GM18909 (cell line): ENCODE data around the gene BCL10.
"Not testable (repeated sequence)": the region's sequence is repeated elsewhere in the genome, so short reads cannot be mapped to it uniquely, and the experiment has no call there.

ENCODE experiments used
- ATAC-seq: cut with Tn5 transposase; IDR thresholded peaks from one replicate; pipeline ENCODE4 v1.9.1; 2021; ENCODE audit warnings: mild to moderate bottlenecking; ENCODE audit not compliant: unreplicated experiment, poor library complexity

BCL10 gene

GRCh38 chr1:85268801-85269585 is 7.4 kb downstream of the BCL10 start:
- ATAC-seq: no peak

GRCh38 chr1:85267313-85267712 is 9.1 kb downstream of the BCL10 start:
- ATAC-seq: no peak

- ATAC-seq: no peak
Observed at GRCh38 chr1:85264150-85264549, 12.3 kb downstream of the BCL10 start.

- ATAC-seq: no peak
Observed at GRCh38 chr1:85262985-85263384, 13.4 kb downstream of the BCL10 start.

- no peak for ATAC-seq
Observed at GRCh38 chr1:85259912-85260274, 16.5 kb downstream of the BCL10 start.

- ATAC-seq: peak; percentile 98
Observed at GRCh38 chr1:85259118-85259911, 17.1 kb downstream of the BCL10 start, which contains the start of gene C1orf52. TSS of gene C1orf52 (minus strand) at chr1:85259662. CDS start at chr1:85259633, 29 bp downstream.

GRCh38 chr1:85258536-85259117 is 17.8 kb downstream of the BCL10 start:
- no peak for ATAC-seq

- ATAC-seq: not testable (repeated sequence)
Observed at GRCh38 chr1:85249042-85249441, 27.4 kb downstream of the BCL10 start.

- ATAC-seq: no peak
Observed at GRCh38 chr1:85245891-85246290, 30.5 kb downstream of the BCL10 start.

- ATAC-seq: no peak
Observed at GRCh38 chr1:85245456-85245855, 31.0 kb downstream of the BCL10 start.

GRCh38 chr1:85244271-85245061 is 32.0 kb downstream of the BCL10 start:
- ATAC-seq: no peak

- no peak for ATAC-seq
Observed at GRCh38 chr1:85243372-85243771, 33.1 kb downstream of the BCL10 start.

GRCh38 chr1:85240643-85241042 is 35.8 kb downstream of the BCL10 start:
- ATAC-seq: no peak

- ATAC-seq: peak; percentile 47
Observed at GRCh38 chr1:85240174-85240601, 36.2 kb downstream of the BCL10 start.

- ATAC-seq: no peak
Observed at GRCh38 chr1:85237613-85238012, 38.8 kb downstream of the BCL10 start.

- ATAC-seq: no peak
Observed at GRCh38 chr1:85230305-85230977, 46.0 kb downstream of the BCL10 start.

- ATAC-seq: no peak
Observed at GRCh38 chr1:85229574-85230097, 46.8 kb downstream of the BCL10 start.

- no peak for ATAC-seq
Observed at GRCh38 chr1:85228972-85229371, 47.5 kb downstream of the BCL10 start.

- no peak for ATAC-seq
Observed at GRCh38 chr1:85225624-85226380, 50.6 kb downstream of the BCL10 start.
